GM23338 (cell line): ENCODE data around the gene AQP12B.
"Not testable (repeated sequence)": the region's sequence is repeated elsewhere in the genome, so short reads cannot be mapped to it uniquely, and the experiment has no call there.

ENCODE experiments used
- CREB1 ChIP-seq: fragments of 250-450 bp; sonication (Bioruptor Pico); IDR thresholded peaks from 2 replicates; pipeline ENCODE4 v1.5.0; 2020; ENCODE audit warnings: low read depth, mild to moderate bottlenecking, moderate library complexity
- ETS1 ChIP-seq: IDR thresholded peaks from 2 replicates; pipeline ENCODE4 v1.6.1; 2016; ENCODE audit warnings: antibody characterized with exemption
- EZH2 ChIP-seq: fragments of 200-600 bp; sonication (generic); IDR thresholded peaks from one replicate; pipeline ENCODE4 v1.8.0; 2017; ENCODE audit warnings: antibody characterized with exemption, mild to moderate bottlenecking, low read depth; ENCODE audit not compliant: unreplicated experiment
- EZH2phosphoT487 ChIP-seq: fragments of 200-600 bp; sonication (generic); IDR thresholded peaks from one replicate; pipeline ENCODE4 v1.8.1; 2018; ENCODE audit warnings: antibody characterized with exemption; ENCODE audit not compliant: unreplicated experiment
- JUNB ChIP-seq: IDR thresholded peaks from one replicate; pipeline ENCODE4 v1.6.1; 2016; ENCODE audit warnings: antibody characterized with exemption; ENCODE audit not compliant: unreplicated experiment
- POLR2AphosphoS5 ChIP-seq: IDR thresholded peaks from 2 replicates; pipeline ENCODE4 v1.6.1; 2016; ENCODE audit warnings: antibody characterized with exemption, low read depth
- TF ChIP-seq, protein P1 (sequence below), 2 experiments: fragments of 200-600 bp in 1 of 2; sonication (generic) in 1 of 2; conservative IDR thresholded peaks; 2 replicates each; pipeline versions ENCODE4 v1.5.1 to v1.6.1; 2016 to 2017; ENCODE audit warnings: antibody characterized with exemption in 2 of 2, low read depth in 2 of 2, mild to moderate bottlenecking in 2 of 2, moderate library complexity in 1 of 2
- TF ChIP-seq, protein P2 (sequence below): IDR thresholded peaks from one replicate; pipeline ENCODE4 v1.6.1; 2018; ENCODE audit warnings: antibody characterized with exemption; ENCODE audit not compliant: unreplicated experiment

DNA sequence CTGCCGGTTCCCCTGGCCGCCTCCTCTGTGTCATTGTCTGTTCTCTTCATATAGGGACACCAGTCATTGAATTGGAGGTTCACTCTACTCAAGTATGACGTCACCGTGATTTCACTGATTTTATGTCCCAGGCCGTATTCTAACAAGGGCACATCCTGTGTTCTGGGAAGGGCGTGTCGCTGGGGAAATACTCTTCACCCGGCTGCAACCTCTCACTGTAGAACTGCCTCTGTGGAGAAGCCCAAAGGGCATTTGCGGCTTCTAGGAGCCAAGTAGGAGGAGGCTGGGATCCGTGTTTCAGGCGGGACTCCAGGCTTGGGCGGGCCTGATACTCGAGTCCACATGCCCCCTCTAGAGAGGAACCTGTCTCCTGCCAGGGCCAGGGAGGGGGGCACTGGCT is 13.8 kb upstream of the AQP12B start:
- TF ChIP-seq EZH2, JUNB, ETS1, POLR2AphosphoS5, EZH2phosphoT487, CREB1: not testable (repeated sequence)
- TF ChIP-seq, protein P1, sequence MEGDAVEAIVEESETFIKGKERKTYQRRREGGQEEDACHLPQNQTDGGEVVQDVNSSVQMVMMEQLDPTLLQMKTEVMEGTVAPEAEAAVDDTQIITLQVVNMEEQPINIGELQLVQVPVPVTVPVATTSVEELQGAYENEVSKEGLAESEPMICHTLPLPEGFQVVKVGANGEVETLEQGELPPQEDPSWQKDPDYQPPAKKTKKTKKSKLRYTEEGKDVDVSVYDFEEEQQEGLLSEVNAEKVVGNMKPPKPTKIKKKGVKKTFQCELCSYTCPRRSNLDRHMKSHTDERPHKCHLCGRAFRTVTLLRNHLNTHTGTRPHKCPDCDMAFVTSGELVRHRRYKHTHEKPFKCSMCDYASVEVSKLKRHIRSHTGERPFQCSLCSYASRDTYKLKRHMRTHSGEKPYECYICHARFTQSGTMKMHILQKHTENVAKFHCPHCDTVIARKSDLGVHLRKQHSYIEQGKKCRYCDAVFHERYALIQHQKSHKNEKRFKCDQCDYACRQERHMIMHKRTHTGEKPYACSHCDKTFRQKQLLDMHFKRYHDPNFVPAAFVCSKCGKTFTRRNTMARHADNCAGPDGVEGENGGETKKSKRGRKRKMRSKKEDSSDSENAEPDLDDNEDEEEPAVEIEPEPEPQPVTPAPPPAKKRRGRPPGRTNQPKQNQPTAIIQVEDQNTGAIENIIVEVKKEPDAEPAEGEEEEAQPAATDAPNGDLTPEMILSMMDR (conservative IDR thresholded peaks at IDR 0.05; ENCODE audit: low read depth in 2 of 2): not testable (repeated sequence)
- TF ChIP-seq, protein P2, sequence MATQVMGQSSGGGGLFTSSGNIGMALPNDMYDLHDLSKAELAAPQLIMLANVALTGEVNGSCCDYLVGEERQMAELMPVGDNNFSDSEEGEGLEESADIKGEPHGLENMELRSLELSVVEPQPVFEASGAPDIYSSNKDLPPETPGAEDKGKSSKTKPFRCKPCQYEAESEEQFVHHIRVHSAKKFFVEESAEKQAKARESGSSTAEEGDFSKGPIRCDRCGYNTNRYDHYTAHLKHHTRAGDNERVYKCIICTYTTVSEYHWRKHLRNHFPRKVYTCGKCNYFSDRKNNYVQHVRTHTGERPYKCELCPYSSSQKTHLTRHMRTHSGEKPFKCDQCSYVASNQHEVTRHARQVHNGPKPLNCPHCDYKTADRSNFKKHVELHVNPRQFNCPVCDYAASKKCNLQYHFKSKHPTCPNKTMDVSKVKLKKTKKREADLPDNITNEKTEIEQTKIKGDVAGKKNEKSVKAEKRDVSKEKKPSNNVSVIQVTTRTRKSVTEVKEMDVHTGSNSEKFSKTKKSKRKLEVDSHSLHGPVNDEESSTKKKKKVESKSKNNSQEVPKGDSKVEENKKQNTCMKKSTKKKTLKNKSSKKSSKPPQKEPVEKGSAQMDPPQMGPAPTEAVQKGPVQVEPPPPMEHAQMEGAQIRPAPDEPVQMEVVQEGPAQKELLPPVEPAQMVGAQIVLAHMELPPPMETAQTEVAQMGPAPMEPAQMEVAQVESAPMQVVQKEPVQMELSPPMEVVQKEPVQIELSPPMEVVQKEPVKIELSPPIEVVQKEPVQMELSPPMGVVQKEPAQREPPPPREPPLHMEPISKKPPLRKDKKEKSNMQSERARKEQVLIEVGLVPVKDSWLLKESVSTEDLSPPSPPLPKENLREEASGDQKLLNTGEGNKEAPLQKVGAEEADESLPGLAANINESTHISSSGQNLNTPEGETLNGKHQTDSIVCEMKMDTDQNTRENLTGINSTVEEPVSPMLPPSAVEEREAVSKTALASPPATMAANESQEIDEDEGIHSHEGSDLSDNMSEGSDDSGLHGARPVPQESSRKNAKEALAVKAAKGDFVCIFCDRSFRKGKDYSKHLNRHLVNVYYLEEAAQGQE: not testable (repeated sequence)
